8988T (cell line): Measurements from ENCODE around the gene TMEM272.

Experiments
- DNase-seq: peaks from one replicate; pipeline ENCODE4 v3.0.0; 2011

Gene TMEM272

DNA sequence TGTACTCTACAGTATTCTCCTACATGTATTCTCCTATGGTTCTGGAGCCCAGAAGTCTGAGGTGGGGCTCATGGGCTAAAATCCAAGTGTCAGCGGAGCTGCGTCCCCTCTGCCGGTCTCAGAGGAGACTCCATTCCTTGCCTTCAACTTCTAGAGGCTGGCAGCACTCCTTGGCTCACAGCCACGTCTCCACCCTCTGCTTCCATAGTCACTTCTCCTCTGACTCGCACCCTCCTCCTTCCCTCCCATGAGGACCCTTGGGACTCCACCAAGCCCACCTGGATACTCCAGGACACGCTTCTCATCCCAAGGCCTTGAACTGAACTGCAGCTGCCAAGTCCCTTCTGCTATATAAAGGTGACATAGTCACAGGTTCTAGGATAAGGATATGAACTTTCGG lies 68.8 kb downstream of the TMEM272 start:
- no peak for DNase-seq

DNA sequence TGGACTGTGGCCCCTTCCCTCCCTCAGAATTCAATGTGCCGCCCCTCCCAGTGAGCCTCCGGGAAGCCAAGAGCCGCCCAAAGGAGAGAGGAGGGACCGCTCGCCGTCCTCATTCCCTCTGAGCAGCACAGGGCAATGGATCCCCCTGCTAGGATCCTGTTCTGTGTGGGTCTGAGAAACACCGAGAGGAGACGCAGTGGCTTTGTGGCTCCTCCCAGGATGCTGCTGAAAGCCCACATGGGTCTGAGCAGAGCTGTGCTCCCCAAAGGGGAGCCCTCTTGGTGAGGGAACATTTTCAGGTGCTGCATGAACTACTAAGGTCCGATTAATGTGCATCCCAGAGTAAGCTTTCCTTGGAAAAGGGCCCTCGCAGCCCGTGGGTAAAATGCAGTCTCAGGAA lies 71.5 kb downstream of the TMEM272 start:
- no peak for DNase-seq

DNA sequence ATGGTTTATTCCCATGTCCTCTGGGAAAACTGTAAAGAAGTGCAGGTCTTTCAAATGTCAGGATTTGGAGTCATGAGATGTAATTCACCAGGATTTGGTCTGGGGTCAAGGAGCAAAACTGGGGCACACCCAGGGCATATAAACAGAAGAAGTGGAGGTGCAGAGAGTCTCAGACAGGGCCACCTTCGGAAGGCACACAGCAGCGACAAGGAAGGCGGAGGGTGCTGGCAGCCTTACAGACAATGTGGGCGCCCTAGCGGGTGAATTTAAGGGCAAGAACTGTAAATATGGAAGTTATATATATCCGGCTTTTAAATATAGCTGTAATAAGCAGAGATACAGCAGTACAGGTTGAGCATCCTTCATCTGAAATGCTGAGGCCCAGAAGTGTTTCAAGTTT lies 72.2 kb downstream of the TMEM272 start:
- no peak for DNase-seq

DNA sequence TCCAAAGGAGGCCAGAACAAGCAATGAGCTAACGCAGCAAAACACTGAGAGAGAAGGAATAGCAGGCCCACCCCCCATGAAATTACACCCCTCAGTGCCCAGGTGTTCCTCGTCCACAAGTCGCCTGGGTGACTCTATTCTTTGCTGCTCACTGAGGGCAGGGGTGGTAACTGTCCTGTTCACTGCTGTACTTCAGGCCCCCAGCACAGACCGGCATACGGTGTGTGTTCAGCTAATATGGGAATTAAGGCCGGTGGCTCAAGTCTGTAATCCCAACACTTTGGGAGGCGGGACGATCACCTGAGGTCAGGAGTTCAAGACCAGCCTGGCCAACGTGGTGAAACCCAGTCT lies 72.9 kb downstream of the TMEM272 start:
- DNase-seq: no peak

DNA sequence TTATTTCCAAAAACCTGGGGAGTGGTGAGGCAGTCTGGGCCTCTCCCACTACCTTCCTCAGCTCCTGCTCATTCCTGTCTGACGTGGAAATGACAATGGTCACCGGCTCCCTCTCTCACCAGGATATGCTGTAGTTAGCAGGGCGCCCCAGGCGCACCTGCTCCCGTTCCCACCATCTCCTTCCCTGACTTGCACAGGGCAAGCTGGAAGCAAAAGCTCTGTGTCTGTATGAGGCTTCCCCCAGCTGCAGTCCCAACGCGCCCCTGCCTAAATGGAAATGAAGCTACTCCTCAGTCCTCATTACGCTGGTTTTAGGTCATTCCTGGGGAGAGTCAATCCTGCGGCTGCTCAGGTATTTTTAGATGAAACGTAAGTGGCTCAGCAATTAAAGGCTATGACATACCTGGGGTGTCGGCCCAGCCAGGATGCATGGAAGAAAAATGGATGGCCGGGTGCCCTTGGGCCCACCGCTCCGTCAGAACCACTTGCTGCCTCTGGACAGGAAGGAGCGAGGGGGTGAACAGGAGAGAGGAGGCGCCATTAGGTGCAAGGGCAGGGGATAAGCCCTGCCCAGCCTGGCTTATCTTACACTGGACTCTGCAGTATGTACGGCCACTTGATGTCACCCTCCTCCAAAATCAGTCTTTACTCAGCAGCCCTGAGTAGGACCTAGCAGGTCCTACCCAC lies 73.4 kb downstream of the TMEM272 start:
- DNase-seq: no peak

DNA sequence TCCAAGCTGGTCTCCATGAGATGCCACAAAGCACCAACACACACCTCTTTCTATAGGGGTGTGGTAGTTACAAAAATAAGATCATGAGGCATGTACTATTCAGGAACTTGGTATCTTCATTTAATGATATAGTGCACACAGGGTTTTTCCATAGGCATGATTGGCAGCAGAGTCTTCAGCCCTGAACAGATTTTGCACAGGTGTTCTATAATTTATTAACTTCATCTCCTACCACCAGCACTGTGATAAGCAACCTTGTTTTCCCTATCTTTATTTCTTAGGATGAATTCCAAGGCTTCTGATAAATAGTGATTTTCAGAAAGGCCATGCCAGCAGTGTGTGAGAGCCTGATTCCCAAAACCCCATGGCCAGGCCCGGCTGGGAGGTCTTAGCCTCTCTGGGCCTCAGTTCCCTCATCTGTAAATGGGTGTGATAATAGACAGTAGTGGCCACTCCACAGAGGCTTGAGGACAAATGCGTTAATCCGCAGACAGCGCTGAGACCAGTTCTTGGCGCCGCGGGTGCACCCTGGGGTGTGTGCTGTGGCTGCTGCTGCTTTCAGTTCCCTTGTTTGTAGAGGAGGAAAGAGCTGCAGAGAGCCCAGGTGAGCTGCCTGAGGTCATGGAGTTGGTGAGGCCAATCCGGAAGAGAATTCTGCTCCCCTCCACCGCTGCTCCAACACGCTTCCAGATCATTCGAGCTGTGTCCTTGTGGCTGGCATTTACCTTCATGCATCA lies 74.1 kb downstream of the TMEM272 start:
- DNase-seq: no peak

DNA sequence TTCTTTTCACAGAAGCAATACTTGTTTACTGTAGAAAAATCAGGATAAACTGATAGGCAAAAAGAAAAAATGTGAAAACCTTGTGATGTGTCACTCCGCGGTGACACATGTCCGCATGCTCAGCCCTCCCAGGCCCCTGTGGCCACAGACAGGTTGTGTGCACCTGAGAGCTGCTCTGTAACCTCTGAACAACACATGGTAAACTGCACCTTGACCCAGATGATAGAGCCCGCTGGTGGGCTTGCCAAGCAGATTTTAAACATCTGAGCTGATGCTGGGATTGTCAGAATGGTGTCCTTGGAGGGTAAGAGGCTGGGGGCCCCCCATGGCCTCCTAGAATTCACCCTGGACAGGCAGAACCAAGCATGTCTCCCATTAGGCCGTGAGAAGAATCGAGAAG lies 74.8 kb downstream of the TMEM272 start:
- no peak for DNase-seq

DNA sequence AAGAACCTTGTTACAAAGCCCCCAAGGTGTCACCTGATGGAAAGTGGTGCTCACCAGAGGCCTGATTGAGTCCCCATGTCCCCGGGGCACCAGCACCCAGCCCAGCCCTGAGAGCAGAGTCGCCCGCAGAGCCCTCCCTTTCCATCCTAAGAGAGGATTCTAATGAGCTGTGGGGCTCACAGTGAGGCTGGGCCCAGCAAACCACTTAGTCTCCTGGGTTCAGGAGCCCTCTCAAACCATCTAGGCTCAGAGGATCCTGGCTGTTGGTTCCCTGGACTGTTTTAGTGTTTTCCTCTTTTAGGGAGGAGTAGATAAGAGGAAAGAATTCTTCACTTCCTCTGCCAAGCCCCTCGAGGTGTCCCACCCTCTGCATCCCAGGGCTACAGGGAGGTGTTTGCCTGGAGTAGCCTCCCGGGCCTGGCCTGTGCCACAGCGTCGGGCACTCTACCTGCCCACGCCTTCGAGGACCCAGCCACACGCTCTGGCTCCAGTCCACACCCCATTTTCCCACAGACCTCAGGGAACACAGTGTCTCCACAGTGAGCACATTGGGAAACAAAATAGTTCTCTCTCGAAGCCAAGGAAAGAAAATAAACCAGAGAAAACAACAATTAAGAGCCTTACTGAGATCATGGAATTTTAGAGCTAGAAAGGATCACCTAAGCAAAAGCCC lies 75.4 kb downstream of the TMEM272 start:
- no peak for DNase-seq

DNA sequence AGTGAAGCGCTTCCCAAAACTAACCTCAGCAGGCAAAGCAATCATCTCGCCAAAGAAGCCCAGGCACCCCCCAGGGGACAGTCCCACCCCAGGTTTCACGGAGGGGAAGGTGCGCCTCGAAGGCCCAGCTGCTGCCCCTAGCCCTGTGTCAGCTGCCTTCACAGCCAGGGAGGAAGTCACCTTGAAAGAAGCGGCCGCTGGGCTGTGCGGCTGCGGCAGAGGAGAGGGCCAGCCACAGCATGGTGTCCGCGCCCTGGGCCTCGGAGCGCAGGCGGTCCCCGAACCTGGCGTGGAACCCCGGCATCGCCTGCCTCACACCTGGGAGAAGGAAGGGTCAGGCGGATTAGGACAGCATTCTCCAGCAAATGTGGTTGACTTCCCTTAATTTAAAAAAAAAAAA lies 76.0 kb downstream of the TMEM272 start:
- no peak for DNase-seq

DNA sequence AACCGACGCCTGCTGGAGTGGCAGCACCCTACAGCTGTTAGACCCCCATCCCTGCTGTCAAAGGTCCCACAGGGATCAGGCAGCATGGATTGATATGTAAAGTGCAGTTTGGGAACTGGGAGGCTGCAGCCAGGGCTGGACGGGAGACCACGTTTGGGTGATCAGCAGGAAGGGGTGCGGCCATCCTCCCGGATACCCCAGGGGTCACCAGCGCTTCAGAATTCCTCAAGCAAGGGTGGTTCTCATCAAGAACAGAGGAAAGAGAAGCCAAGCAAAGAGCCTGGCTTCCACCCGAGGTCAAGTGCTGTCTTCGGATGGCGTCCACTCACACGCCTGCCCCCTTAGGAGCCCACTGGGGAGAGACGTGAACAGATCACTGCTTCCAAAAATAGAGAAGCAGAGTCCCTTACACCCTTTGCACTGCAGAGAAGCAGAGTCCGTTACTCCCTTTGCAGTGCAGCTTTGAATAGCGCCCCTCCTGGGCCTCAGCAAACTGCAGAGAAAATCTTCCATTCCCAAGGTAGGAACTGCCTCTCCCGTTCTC lies 76.5 kb downstream of the TMEM272 start:
- DNase-seq: no peak

DNA sequence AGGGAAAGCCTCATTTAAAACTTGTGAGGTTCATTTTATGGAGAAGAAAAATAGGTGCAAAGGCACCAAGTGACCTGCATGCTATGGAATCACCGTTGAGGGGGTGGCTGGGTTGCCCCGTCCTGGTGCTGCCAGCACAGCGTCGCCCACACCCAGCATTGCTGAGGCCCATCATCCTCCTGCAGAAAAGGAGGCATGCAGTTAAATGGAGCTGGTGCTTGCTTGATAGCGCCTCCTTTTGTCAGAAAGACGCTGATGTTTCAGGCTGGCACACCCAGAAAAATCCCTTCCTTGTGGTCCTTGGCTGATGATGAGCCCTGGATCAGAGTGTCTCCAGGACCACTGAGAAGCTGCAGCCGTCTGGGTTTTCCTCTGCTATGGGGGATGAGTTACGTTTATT lies 77.9 kb downstream of the TMEM272 start:
- DNase-seq: no peak

DNA sequence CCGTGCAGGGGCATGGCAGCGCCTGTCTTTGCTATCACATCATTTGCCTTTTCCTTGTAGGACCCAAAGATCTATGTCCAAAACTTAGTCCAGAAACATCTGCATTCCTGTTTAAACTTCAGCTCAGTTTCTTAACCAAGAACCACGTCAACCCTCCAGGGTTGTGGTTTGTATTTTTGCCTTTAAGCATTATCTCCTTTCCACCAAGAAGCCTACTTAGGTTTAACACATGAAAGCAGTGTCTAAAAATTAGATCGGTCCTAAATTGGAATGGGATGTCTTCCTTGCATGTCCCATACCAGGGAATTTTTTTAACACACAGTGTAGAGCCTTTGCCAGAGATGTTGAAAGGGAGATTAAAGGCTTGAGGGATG lies 79.8 kb downstream of the TMEM272 start:
- no peak for DNase-seq

DNA sequence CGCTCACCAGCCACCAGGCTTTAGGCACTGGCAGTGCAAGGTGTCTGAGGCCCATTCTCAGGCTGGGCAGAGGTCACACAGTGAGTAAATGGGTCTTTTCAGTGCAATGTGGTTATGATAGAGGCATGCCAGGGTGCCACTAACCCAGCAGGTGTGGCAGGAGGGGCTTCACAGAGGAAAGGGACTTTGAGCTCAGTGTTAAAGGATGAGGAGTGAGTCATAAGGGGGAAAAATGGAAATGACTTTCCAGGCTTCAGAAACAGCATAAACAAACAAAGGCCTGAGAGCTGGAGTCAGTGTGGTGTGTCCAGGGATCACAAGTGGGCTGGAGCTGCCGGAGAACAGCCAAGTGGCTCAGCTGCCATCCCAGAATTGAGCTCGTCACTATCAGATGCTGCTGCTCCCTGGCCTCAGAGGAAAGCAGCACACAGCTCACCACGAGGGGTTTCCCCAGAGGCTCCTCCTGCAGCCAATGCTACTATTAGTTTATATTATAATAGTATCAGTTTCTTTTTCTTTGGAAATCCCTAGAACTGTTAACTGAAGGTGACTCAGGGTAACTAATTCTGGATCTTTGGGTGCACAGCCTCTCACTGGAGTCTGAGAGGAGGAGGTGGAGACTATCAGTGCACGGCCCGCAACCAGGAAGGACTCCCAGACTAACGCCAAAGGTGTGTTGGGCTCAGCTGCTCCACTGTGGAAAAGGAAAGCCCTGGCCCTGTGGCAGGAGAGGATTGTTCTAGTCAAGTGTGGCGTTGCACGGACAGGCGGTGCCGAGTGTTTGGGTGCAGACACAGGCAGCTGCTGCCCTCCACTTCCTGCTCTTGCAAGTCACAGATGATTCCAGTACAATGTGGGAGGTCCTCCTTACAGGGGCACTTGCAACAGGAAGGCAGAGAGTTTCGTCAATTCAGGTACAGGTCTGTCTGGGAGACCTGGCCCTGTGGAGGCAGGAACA lies 80.5 kb downstream of the TMEM272 start:
- no peak for DNase-seq

DNA sequence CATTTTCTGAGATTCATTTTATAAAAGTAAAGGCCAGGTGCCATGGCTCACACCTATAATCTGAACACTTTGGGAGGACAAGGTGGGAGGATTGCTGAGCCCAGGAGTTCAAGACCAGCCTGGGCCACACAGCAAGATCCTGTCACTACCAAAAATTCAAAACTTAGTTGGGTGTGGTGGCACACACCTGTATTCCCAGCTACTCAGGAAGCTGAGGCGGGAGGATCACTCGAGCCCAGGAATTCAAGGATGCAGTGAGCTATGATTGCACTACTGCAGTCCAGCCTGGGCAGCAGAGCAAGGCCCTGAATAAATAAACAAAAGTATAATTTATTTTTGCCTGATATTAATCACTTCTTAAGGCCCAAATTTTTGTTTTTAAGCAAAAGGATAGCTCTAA lies 81.5 kb downstream of the TMEM272 start:
- DNase-seq: no peak
